GM12878 (cell line): ENCODE results near the gene ICE1. TPM values are rescaled to one million over a fixed set of nuclear protein-coding genes. Genes with fewer than 3 reads are reported as not detected.

Source experiments
- ATAC-seq: fragments of 200-7000 bp; cut with Tn5 transposase; 3 replicates; pipeline ENCODE4 v1.9.1; 2020; ENCODE audit warnings: mild to moderate bottlenecking, moderate library complexity
- BruUV-seq: library from RNA; stranded (reverse); fragments of 400-500 nt; replicated peaks from 2 replicates; lab custom pipeline; 2021; lab: Mats Ljungman, UMichigan
- CTCF ChIA-PET: fragments of 300-600 bp; sonication (Branson Sonifier 250); formaldehyde crosslinking; extraction: SDS; loops from one replicate; lab custom pipeline; 2021; ENCODE audit warnings: inconsistent platforms; lab: Yijun Ruan, JAX
- POLR2A ChIA-PET: fragments of 350-600 bp; formaldehyde crosslinking; extraction: SDS; loops from one replicate; lab custom pipeline; 2021; ENCODE audit warnings: inconsistent platforms; lab: Charles Lee
- RAD21 ChIA-PET: fragments of 300-600 bp; sonication (Branson Sonifier 250); formaldehyde crosslinking; loops from one replicate; lab custom pipeline; 2023; ENCODE audit warnings: antibody characterized with exemption; ENCODE audit not compliant: unreplicated experiment; lab: Charles Lee
- SMC1A ChIA-PET: fragments of 300-600 bp; sonication (Branson Sonifier 250); formaldehyde crosslinking; loops from one replicate; lab custom pipeline; 2023; ENCODE audit not compliant: unreplicated experiment, uncharacterized antibody; lab: Charles Lee
- DNase-seq: peaks from one replicate; pipeline ENCODE4 v3.0.0-alpha.2; 2011; ENCODE audit warnings: low read depth, low spot score
- FAIRE-seq: peaks from 3 replicates; lab custom pipeline; 2011; peaks lifted over from hg19 to GRCh38; lab: Jason Lieb, UNC
- H2AFZ ChIP-seq: 2 replicates; pipeline ENCODE4 v1.6.0; 2011; ENCODE audit warnings: low read depth, low read length, control low read depth; ENCODE audit not compliant: control insufficient read depth
- H3K27ac ChIP-seq: 2 replicates; pipeline ENCODE4 v1.5.1; 2011; ENCODE audit warnings: control low read depth; ENCODE audit not compliant: control insufficient read depth, insufficient read depth
- H3K27me3 ChIP-seq, 2 experiments: replicated peaks in 1 of 2; 2 replicates each; pipeline versions ENCODE4 v1.6.0 to v1.6.1; 2011; ENCODE audit warnings: low read length in 1 of 2; ENCODE audit not compliant: control insufficient read depth in 2 of 2, insufficient read depth in 2 of 2
- H3K36me3 ChIP-seq, 2 experiments: 2 replicates each; pipeline ENCODE4 v1.5.1; 2011; ENCODE audit warnings: low read length in 1 of 2; ENCODE audit not compliant: control insufficient read depth in 2 of 2, insufficient read depth in 2 of 2
- H3K4me1 ChIP-seq: 2 replicates; pipeline ENCODE4 v1.6.1; 2011; ENCODE audit warnings: mild to moderate bottlenecking, low read length, moderate library complexity, mixed read lengths; ENCODE audit not compliant: control insufficient read depth, insufficient read depth
- H3K4me2 ChIP-seq: 2 replicates; pipeline ENCODE4 v1.6.0; 2011; ENCODE audit warnings: control low read depth; ENCODE audit not compliant: control insufficient read depth, insufficient read depth
- H3K4me3 ChIP-seq: fragments of 200-600 bp; sonication (generic); 2 replicates; pipeline ENCODE4 v1.5.1; 2016
- H3K79me2 ChIP-seq: 2 replicates; pipeline ENCODE4 v1.6.0; 2011; ENCODE audit warnings: low read length; ENCODE audit not compliant: control insufficient read depth, insufficient read depth
- H3K9ac ChIP-seq: 2 replicates; pipeline ENCODE4 v1.8.0; 2011; ENCODE audit warnings: low read length, control low read depth, mixed read lengths; ENCODE audit not compliant: control insufficient read depth, insufficient read depth
- H3K9me3 ChIP-seq: replicated peaks from 3 replicates; pipeline ENCODE4 v1.5.1; 2011; ENCODE audit warnings: mild to moderate bottlenecking, low read length; ENCODE audit not compliant: control insufficient read depth, insufficient read depth
- H4K20me1 ChIP-seq: 2 replicates; pipeline ENCODE4 v1.6.0; 2011; ENCODE audit not compliant: control insufficient read depth, insufficient read depth
- CEBPZ ChIP-seq: fragments of 150-350 bp; IDR thresholded peaks from 2 replicates; pipeline ENCODE4 v1.6.1; 2016; ENCODE audit warnings: low read depth, low read length
- CREB1 ChIP-seq: IDR thresholded peaks from 2 replicates; pipeline ENCODE4 v1.6.1; 2012; ENCODE audit warnings: low read depth, mild to moderate bottlenecking, inconsistent platforms
- JUNB ChIP-seq: IDR thresholded peaks from 2 replicates; pipeline ENCODE4 v1.6.1; 2016; ENCODE audit warnings: antibody characterized with exemption, mild to moderate bottlenecking
- MYC ChIP-seq: IDR thresholded peaks from 2 replicates; pipeline ENCODE4 v1.6.1; 2011; ENCODE audit warnings: mild to moderate bottlenecking, low read length, moderate library complexity, inconsistent platforms; ENCODE audit not compliant: insufficient read depth, insufficient replicate concordance, insufficient read length, severe bottlenecking
- RBBP5 ChIP-seq: fragments of 200-600 bp; sonication (generic); conservative IDR thresholded peaks from 2 replicates; pipeline ENCODE4 v1.6.1; 2016
- RFX5 ChIP-seq: IDR thresholded peaks from 2 replicates; pipeline ENCODE4 v1.6.1; 2011; ENCODE audit warnings: low read depth, low read length, improper control_type of control experiment
- SIX5 ChIP-seq: IDR thresholded peaks from 2 replicates; pipeline ENCODE4 v1.6.1; 2011; ENCODE audit warnings: mild to moderate bottlenecking, low read depth, low read length, moderate library complexity; ENCODE audit not compliant: severe bottlenecking
- SP1 ChIP-seq: IDR thresholded peaks from one replicate; pipeline ENCODE4 v1.6.1; 2011; ENCODE audit warnings: low read depth, low read length
- SUZ12 ChIP-seq: fragments of 200-600 bp; sonication (generic); IDR thresholded peaks from one replicate; pipeline ENCODE4 v1.6.1; 2018; ENCODE audit warnings: antibody characterized with exemption, mild to moderate bottlenecking; ENCODE audit not compliant: unreplicated experiment
- WGBS: methylation state at CpG from one replicate; pipeline ENCODE4 v1.1.6; 2016; ENCODE audit warnings: low lambda C conversion rate; ENCODE audit not compliant: insufficient replicate concordance, insufficient coverage; ENCODE audit errors: missing lambda C conversion rate; 5-methylcytosine and 5-hydroxymethylcytosine counted together
- in situ Hi-C: fragments of 300-500 bp; cut with MboI; formaldehyde crosslinking; loops from 9 replicates; pipeline ENCODE4 v1.14.3; 2018; ENCODE audit warnings: mixed read lengths
- intact Hi-C: fragments of 100-400 bp; cut with micrococcal nuclease; formaldehyde crosslinking; loops from one replicate; pipeline ENCODE4 v1.14.2; 2022; ENCODE audit not compliant: unreplicated experiment
- polyA plus RNA-seq, 11 experiments: library from polyadenylated mRNA; depleted of rRNA in 4 of 11; unstranded in 6 of 11; stranded (reverse) in 5 of 11; fragments of >200 nt; fragmentation: Nextera tagmentation in 4 of 11; fragmentation: Illumina TruSeq in 1 of 11; extraction: Ambion mirVana in 4 of 11; extraction: Trizol in 1 of 11; gene quantifications; 1 replicate in 1 of 11; 2 replicates in 10 of 11; pipeline versions ENCODE4 v1.2.1 to v1.2.3, GENCODE V29; 2011 to 2016; ENCODE audit warnings: inconsistent platforms in 2 of 11, missing spikeins in 2 of 11, low read depth in 1 of 11
- total RNA-seq, 4 experiments: library from RNA; depleted of rRNA in 3 of 4; stranded (reverse); fragments of >200 nt in 3 of 4; fragmentation: Illumina TruSeq in 1 of 4; extraction: Trizol in 1 of 4; gene quantifications; 2 replicates each; pipeline versions ENCODE4 v1.2.1 to v1.2.3, GENCODE V29; 2013 to 2021

The ICE1 gene
- total and polyA plus RNA-seq, 10 of the 15 experiments (the other 5 are each of a cell fraction or from before 2014, with no cell fraction given), result 3.8 to 31.4 (median 18.9) TPM

GRCh38 chr5:5521478-5521877, 99.0 kb downstream of the ICE1 start:
- no peak overlapping the region for H3K9ac ChIP-seq
- CTCF ChIA-PET, result no interaction called here
- POLR2A ChIA-PET, result no interaction called here
- RAD21 ChIA-PET, result no interaction called here
- no peak for ATAC-seq
- SMC1A ChIA-PET, result no interaction called here
- H3K79me2 ChIP-seq, result no peaks in the 10 kb centered on the region
- no peak overlapping the region for H2AFZ ChIP-seq
- FAIRE-seq, result no peak
- H3K36me3 ChIP-seq, result no peaks in the 10 kb centered on the region
- H3K4me3 ChIP-seq, result no peak overlapping the region
- H3K4me2 ChIP-seq, result no peak overlapping the region
- peaks cover 2% of the 10 kb centered on the region; the same call in 1 of the 3 replicates for H3K9me3 ChIP-seq
- in situ Hi-C loops, result no loop called here
- no peaks in the 10 kb centered on the region for H3K27me3 ChIP-seq
- intact Hi-C loops, result no loop called here
- BruUV-seq, result no TSS peak
- no peak overlapping the region for H3K27ac ChIP-seq
- peaks cover 13% of the 10 kb centered on the region for H3K4me1 ChIP-seq
- H4K20me1 ChIP-seq, result no peaks in the 10 kb centered on the region
- no peak for DNase-seq
- TF ChIP-seq CREB1 (no peak), MYC (no peak), CEBPZ (no peak), RFX5 (no peak), SP1 (no peak), SUZ12 (no peak), SIX5 (no peak), JUNB (no peak), RBBP5 (no peak)
- WGBS, result 72% methylated on average over 2 of the region's 2 CpGs
